Fibroblast of lung (primary cell): ENCODE data around the gene TMEM175.

Experiments used
- EZH2 ChIP-seq: IDR thresholded peaks from 2 replicates; pipeline ENCODE4 v1.5.1; 2012; ENCODE audit warnings: low read length, control low read depth, mild to moderate bottlenecking; ENCODE audit errors: missing control alignments
- TF ChIP-seq, protein P1 (sequence below), 2 donors: IDR thresholded peaks in 1 of 2; conservative IDR thresholded peaks in 1 of 2; 1 replicate in 1 of 2; 2 replicates in 1 of 2; pipeline ENCODE4 v1.5.1; 2011 to 2012; ENCODE audit warnings: low read length in 2 of 2, control low read depth in 1 of 2, inconsistent platforms in 1 of 2, low read depth in 1 of 2, mild to moderate bottlenecking in 1 of 2

DNA sequence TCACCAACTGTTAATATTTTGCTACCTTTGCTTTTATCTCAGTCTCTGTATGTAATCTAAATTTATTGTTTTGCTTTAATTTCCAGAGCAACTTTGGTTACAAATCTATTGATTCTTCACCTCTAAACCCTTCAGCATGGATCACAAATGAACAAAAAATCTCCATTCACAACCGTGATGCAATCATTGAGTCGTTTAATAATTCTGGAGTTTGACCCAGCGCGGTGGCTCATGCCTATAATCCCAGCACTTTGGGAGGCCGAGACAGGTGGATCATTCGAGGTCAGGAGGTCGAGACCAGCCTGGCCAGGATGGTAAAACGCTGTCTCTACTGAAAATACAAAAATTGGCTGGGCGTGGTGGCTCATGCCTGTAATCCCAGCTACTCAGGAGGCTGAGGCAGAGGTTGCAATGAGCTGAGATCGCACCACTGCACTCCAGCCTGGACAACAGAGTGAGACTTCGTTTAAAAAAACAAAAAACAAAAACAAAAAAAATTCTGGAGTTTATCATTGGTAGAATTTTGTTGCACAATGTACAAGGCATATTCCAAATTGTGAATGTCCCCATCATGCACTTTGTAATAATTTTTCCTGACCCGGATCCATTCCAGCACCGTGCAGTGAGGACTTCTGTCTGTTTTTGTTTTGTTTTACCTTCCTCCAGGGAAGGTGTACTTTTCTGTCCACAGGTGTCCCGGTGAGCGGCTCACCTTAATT is 52.2 kb downstream of the TMEM175 start:
- TF ChIP-seq, protein P1, sequence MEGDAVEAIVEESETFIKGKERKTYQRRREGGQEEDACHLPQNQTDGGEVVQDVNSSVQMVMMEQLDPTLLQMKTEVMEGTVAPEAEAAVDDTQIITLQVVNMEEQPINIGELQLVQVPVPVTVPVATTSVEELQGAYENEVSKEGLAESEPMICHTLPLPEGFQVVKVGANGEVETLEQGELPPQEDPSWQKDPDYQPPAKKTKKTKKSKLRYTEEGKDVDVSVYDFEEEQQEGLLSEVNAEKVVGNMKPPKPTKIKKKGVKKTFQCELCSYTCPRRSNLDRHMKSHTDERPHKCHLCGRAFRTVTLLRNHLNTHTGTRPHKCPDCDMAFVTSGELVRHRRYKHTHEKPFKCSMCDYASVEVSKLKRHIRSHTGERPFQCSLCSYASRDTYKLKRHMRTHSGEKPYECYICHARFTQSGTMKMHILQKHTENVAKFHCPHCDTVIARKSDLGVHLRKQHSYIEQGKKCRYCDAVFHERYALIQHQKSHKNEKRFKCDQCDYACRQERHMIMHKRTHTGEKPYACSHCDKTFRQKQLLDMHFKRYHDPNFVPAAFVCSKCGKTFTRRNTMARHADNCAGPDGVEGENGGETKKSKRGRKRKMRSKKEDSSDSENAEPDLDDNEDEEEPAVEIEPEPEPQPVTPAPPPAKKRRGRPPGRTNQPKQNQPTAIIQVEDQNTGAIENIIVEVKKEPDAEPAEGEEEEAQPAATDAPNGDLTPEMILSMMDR (conservative IDR thresholded peaks at IDR 0.05 in 1 of 2, IDR thresholded peaks at IDR 0.05 in 1 of 2; ENCODE audit: low read depth in 1 of 2, low read length in 2 of 2), result no peak
- TF ChIP-seq EZH2, result no peak
